Gastroesophageal sphincter (tissue), 4 donors: ENCODE data around the gene UNCX. TPM values are rescaled to one million over a fixed set of nuclear protein-coding genes. Genes with fewer than 3 reads are reported as not detected.

Experiments used
- ATAC-seq: fragments of 150-250 bp; one replicate; pipeline ENCODE4 v1.9.1; 2016; ENCODE audit warnings: mild to moderate bottlenecking, moderate library complexity
- H3K27ac ChIP-seq, 4 donors: fragments of 200-600 bp; sonication (generic) in 3 of 4; 1 replicate in 3 of 4; 2 replicates in 1 of 4; pipeline ENCODE4 v1.5.1; 2016 to 2019
- H3K27me3 ChIP-seq: fragments of 200-600 bp; sonication (generic); one replicate; pipeline ENCODE4 v1.5.1; 2019
- H3K36me3 ChIP-seq, 2 donors: fragments of 200-600 bp; sonication (generic); one replicate each; pipeline ENCODE4 v1.5.1; 2019; ENCODE audit warnings: control low read depth in 1 of 2
- H3K4me1 ChIP-seq, 3 donors: fragments of 200-600 bp; sonication (generic); 1 replicate in 2 of 3; 2 replicates in 1 of 3; pipeline ENCODE4 v1.5.1; 2016 to 2019; ENCODE audit warnings: control low read depth in 2 of 3
- H3K4me3 ChIP-seq, 2 donors: fragments of 200-600 bp; sonication (generic); one replicate each; pipeline ENCODE4 v1.5.1; 2019; ENCODE audit warnings: mild to moderate bottlenecking in 1 of 2, moderate library complexity in 1 of 2
- H3K9me3 ChIP-seq, 3 donors: fragments of 200-600 bp; sonication (generic); one replicate each; pipeline ENCODE4 v1.5.1; 2017 to 2019; ENCODE audit warnings: control low read depth in 2 of 3
- EP300 ChIP-seq: sonication (generic); formaldehyde crosslinking; IDR thresholded peaks from one replicate; pipeline ENCODE4 v1.6.1; 2017; ENCODE audit warnings: antibody characterized with exemption, mild to moderate bottlenecking
- POLR2A ChIP-seq, 2 donors: fragments of 450-650 bp; IDR thresholded peaks; one replicate each; pipeline ENCODE4 v1.6.1; 2017; ENCODE audit warnings: antibody characterized with exemption in 2 of 2, mild to moderate bottlenecking in 2 of 2, moderate library complexity in 1 of 2
- POLR2AphosphoS5 ChIP-seq: sonication (generic); formaldehyde crosslinking; IDR thresholded peaks from one replicate; pipeline ENCODE4 v1.6.1; 2017; ENCODE audit warnings: antibody characterized with exemption
- WGBS, 2 donors: methylation state at CpG; one replicate each; pipeline ENCODE4 v1.1.5; 2018; ENCODE audit warnings: low coverage in 1 of 2; 5-methylcytosine and 5-hydroxymethylcytosine counted together
- total RNA-seq, 4 donors: library from RNA; depleted of rRNA; stranded (reverse); fragments of >200 nt; gene quantifications; one replicate each; pipeline ENCODE4 v1.1.0, GENCODE V29; 2016
- TF ChIP-seq, protein P1 (sequence below), 4 experiments: fragments of 200-600 bp in 2 of 4; fragments of 450-650 bp in 2 of 4; sonication (generic) in 1 of 4; IDR thresholded peaks; one replicate each; pipeline ENCODE4 v1.5.1; 2017 to 2019; ENCODE audit warnings: antibody characterized with exemption in 4 of 4, mild to moderate bottlenecking in 2 of 4, moderate library complexity in 2 of 4

Gene UNCX
- not detected for total RNA-seq

- H3K27ac ChIP-seq = no peak within 1 kb of the TSS
- peaks cover 100% of the 10 kb centered on the region for H3K27me3 ChIP-seq
- H3K4me1 ChIP-seq = peaks cover 0 to 72% (median 15%) of the 10 kb centered on the region in 3 donors
- no peaks in the 10 kb centered on the region for H3K9me3 ChIP-seq
- no CpG with 5 or more reads among the region's 81 CpGs for WGBS, 2 donors
- H3K36me3 ChIP-seq = no peaks in the 10 kb centered on the region
- no peak for ATAC-seq
- H3K4me3 ChIP-seq = no peak within 1 kb of the TSS
- TF ChIP-seq EP300 (no peak), POLR2A (IDR thresholded peaks at IDR 0.05) (no peak), POLR2AphosphoS5 (no peak)
- TF ChIP-seq, protein P1, sequence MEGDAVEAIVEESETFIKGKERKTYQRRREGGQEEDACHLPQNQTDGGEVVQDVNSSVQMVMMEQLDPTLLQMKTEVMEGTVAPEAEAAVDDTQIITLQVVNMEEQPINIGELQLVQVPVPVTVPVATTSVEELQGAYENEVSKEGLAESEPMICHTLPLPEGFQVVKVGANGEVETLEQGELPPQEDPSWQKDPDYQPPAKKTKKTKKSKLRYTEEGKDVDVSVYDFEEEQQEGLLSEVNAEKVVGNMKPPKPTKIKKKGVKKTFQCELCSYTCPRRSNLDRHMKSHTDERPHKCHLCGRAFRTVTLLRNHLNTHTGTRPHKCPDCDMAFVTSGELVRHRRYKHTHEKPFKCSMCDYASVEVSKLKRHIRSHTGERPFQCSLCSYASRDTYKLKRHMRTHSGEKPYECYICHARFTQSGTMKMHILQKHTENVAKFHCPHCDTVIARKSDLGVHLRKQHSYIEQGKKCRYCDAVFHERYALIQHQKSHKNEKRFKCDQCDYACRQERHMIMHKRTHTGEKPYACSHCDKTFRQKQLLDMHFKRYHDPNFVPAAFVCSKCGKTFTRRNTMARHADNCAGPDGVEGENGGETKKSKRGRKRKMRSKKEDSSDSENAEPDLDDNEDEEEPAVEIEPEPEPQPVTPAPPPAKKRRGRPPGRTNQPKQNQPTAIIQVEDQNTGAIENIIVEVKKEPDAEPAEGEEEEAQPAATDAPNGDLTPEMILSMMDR (IDR thresholded peaks at IDR 0.05) = no peak
These were observed at the start of gene UNCX for GRCh38 chr7:1232623-1233332. UNCX (plus strand) TSS chr7:1232872; CDS start chr7:1233018, 146 bp downstream.

- Histone ChIP-seq H3K36me3 (no peaks in the 10 kb centered on the region), H3K9me3 (no peaks in the 10 kb centered on the region), H3K27ac (no peak overlapping the region), H3K27me3 (peaks cover 91% of the 10 kb centered on the region), H3K4me3 (no peak overlapping the region), H3K4me1 (peaks cover 0 to 8% (median 0%) of the 10 kb centered on the region in 3 donors)
- ATAC-seq = no peak
- 78 to 87% methylated on average over 4 to 11 of the region's 11 CpGs for WGBS, 2 donors
- no peak for TF ChIP-seq POLR2AphosphoS5
- TF ChIP-seq, protein P1 (IDR thresholded peaks at IDR 0.05) = no peak
- TF ChIP-seq POLR2A (IDR thresholded peaks at IDR 0.05) = no peak
- TF ChIP-seq EP300 = no peak
These were observed 45.5 kb upstream of the UNCX start for GRCh38 chr7:1187127-1187526.

- peaks cover 99% of the 10 kb centered on the region for H3K27me3 ChIP-seq
- 84 to 85% methylated on average over 5 of the region's 6 CpGs for WGBS, 2 donors
These were observed 43.9 kb upstream of the UNCX start for GRCh38 chr7:1188720-1189294.

GRCh38 chr7:1189986-1190772 lies 42.5 kb upstream of the UNCX start:
- no peaks in the 10 kb centered on the region for H3K4me1 ChIP-seq
- no peak for ATAC-seq
- no peak overlapping the region for H3K27ac ChIP-seq
- H3K36me3 ChIP-seq = no peaks in the 10 kb centered on the region
- no peak overlapping the region for H3K4me3 ChIP-seq
- TF ChIP-seq POLR2A (IDR thresholded peaks at IDR 0.05) = no peak
- no peak for TF ChIP-seq EP300
- TF ChIP-seq POLR2AphosphoS5 = no peak
- TF ChIP-seq, protein P1 (IDR thresholded peaks at IDR 0.05) = no peak
- 82 to 88% methylated on average over 4 to 10 of the region's 10 CpGs for WGBS, 2 donors
- H3K9me3 ChIP-seq = no peaks in the 10 kb centered on the region
- H3K27me3 ChIP-seq = peaks cover 99% of the 10 kb centered on the region

More at GRCh38 chr7:1188720-1189294, 43.9 kb upstream of the UNCX start:
- H3K36me3 ChIP-seq = no peaks in the 10 kb centered on the region
- no peaks in the 10 kb centered on the region for H3K4me1 ChIP-seq
- no peaks in the 10 kb centered on the region for H3K9me3 ChIP-seq
- TF ChIP-seq, protein P1 (IDR thresholded peaks at IDR 0.05) = no peak
- no peak for TF ChIP-seq POLR2AphosphoS5
- no peak overlapping the region for H3K27ac ChIP-seq
- no peak overlapping the region for H3K4me3 ChIP-seq
- no peak for ATAC-seq
